Suppressor macrophage treated with lipopolysaccharide for 1 hour (primary cell): ENCODE results near the gene ODAD2.
A peak's percentile ranks its signal among the peaks of the same experiment; 100 is the strongest.
"Not testable (repeated sequence)": the region's sequence is repeated elsewhere in the genome, so short reads cannot be mapped to it uniquely, and the experiment has no call there.

Source experiments
- DNase-seq, 3 donors: peaks; one replicate each; pipeline ENCODE4 v3.0.0-alpha.2; 2020 to 2022

The ODAD2 gene

GRCh38 chr10:27998954-27999275 lies at the start of gene ODAD2:
Gene ODAD2 (minus strand): TSS chr10:27999079. CDS start chr10:27995142, 3,937 bp downstream.
- DNase-seq, result no peak

- DNase-seq, result no peak
These were observed 48.2 kb upstream of the ODAD2 start for GRCh38 chr10:28047061-28047460.

- no peak for DNase-seq
These were observed 47.7 kb upstream of the ODAD2 start for GRCh38 chr10:28046579-28046978.

GRCh38 chr10:28043941-28044340 lies 45.1 kb upstream of the ODAD2 start:
- no peak for DNase-seq

- DNase-seq, result no peak
These were observed 37.7 kb upstream of the ODAD2 start for GRCh38 chr10:28036587-28036986.

GRCh38 chr10:28020993-28021982 lies 22.4 kb upstream of the ODAD2 start:
- DNase-seq, result peak in 2 of 3 donors; percentile 3 to 9

GRCh38 chr10:28020080-28020860 lies 21.4 kb upstream of the ODAD2 start:
- no peak for DNase-seq

- no peak for DNase-seq
These were observed 15.8 kb upstream of the ODAD2 start for GRCh38 chr10:28014651-28015050.

- DNase-seq, result peak; percentile 42 to 72 (median 44)
These were observed 14.2 kb upstream of the ODAD2 start for GRCh38 chr10:28012990-28013515.

GRCh38 chr10:28010821-28011220 lies 11.9 kb upstream of the ODAD2 start:
- peak in 2 of 3 donors; percentile 8 to 18 for DNase-seq

- no peak for DNase-seq
These were observed 9.2 kb upstream of the ODAD2 start for GRCh38 chr10:28008054-28008453.

- no peak for DNase-seq
These were observed 2.5 kb upstream of the ODAD2 start for GRCh38 chr10:28001353-28001752.

GRCh38 chr10:27998178-27998953 lies 513 bp downstream of the ODAD2 start:
- peak; percentile 23 to 62 (median 34) for DNase-seq

- no peak for DNase-seq
These were observed 1.1 kb downstream of the ODAD2 start for GRCh38 chr10:27997865-27998177.

GRCh38 chr10:27995311-27995710 lies 3.6 kb downstream of the ODAD2 start:
- no peak for DNase-seq

GRCh38 chr10:27989357-27989756 lies 9.5 kb downstream of the ODAD2 start:
- not testable (repeated sequence) for DNase-seq

- DNase-seq, result no peak
These were observed 12.1 kb downstream of the ODAD2 start for GRCh38 chr10:27986821-27987220.

GRCh38 chr10:27982875-27983543 lies 15.9 kb downstream of the ODAD2 start:
- no peak for DNase-seq

- DNase-seq, result no peak
These were observed 17.1 kb downstream of the ODAD2 start for GRCh38 chr10:27981744-27982143.

GRCh38 chr10:27970795-27971194 lies 28.1 kb downstream of the ODAD2 start:
- not testable (repeated sequence) for DNase-seq

GRCh38 chr10:27969931-27970330 lies 28.9 kb downstream of the ODAD2 start:
- DNase-seq, result not testable (repeated sequence)

- no peak for DNase-seq
These were observed 39.7 kb downstream of the ODAD2 start for GRCh38 chr10:27959093-27959715.
